ENCODE measurements around the gene STUM.

DNA sequence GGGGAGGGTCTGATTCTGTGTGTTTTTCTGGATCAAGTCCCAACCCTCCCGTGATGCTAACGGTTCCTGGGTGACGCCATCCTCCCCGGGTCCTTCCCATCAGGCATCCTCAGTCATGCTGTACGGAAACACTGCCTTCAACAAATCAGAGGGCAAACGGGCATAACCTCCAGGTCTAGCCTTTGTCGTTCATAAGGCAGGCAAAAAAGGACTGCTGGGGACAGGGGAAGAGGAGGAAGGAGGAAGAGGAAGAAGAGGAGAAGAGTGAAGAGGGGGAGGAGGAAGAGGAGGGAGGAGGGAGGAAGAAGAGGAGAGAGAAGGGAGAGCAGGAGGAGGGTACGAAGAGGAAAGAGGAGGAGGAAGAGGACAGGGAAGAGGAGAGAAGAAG lies 106.1 kb downstream of the STUM start:
- no peak for TF ChIP-seq EZH2phosphoT487 (IDR thresholded peaks at IDR 0.05; ENCODE audit: low read depth)
- TF ChIP-seq, protein P1, sequence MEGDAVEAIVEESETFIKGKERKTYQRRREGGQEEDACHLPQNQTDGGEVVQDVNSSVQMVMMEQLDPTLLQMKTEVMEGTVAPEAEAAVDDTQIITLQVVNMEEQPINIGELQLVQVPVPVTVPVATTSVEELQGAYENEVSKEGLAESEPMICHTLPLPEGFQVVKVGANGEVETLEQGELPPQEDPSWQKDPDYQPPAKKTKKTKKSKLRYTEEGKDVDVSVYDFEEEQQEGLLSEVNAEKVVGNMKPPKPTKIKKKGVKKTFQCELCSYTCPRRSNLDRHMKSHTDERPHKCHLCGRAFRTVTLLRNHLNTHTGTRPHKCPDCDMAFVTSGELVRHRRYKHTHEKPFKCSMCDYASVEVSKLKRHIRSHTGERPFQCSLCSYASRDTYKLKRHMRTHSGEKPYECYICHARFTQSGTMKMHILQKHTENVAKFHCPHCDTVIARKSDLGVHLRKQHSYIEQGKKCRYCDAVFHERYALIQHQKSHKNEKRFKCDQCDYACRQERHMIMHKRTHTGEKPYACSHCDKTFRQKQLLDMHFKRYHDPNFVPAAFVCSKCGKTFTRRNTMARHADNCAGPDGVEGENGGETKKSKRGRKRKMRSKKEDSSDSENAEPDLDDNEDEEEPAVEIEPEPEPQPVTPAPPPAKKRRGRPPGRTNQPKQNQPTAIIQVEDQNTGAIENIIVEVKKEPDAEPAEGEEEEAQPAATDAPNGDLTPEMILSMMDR (IDR thresholded peaks at IDR 0.05; ENCODE audit: low read depth, low read length): no peak

Data from OCI-LY3 (cell line).